Caco-2 (cell line): ENCODE results near the gene RPS15. TPM values are rescaled to one million over a fixed set of nuclear protein-coding genes. Genes with fewer than 3 reads are reported as not detected.

ENCODE experiments used
- BruUV-seq: library from RNA; stranded (reverse); fragments of 400-500 nt; replicated peaks from 2 replicates; lab custom pipeline; 2021; lab: Mats Ljungman, UMichigan
- CTCF ChIA-PET: fragments of 300-600 bp; sonication (Branson Sonifier 250); formaldehyde crosslinking; loops from one replicate; lab custom pipeline; 2022; ENCODE audit warnings: antibody characterized with exemption; lab: Charles Lee
- POLR2A ChIA-PET: fragments of 300-600 bp; sonication (Branson Sonifier 250); formaldehyde crosslinking; loops from one replicate; lab custom pipeline; 2022; ENCODE audit warnings: antibody characterized with exemption; lab: Charles Lee
- DNase-seq, 2 experiments: peaks; one replicate each; pipeline versions ENCODE4 v3.0.0 to v3.0.0-alpha.2; 2020 to 2022
- H3K27me3 ChIP-seq: replicated peaks from 2 replicates; pipeline ENCODE4 v1.6.0; 2011; ENCODE audit warnings: low read length; ENCODE audit not compliant: control insufficient read depth, insufficient read depth
- H3K36me3 ChIP-seq: 2 replicates; pipeline ENCODE4 v1.5.1; 2011; ENCODE audit warnings: low read length; ENCODE audit not compliant: control insufficient read depth, insufficient read depth
- H3K4me1 ChIP-seq: fragments of 250-450 bp; sonication (Bioruptor Pico); 2 replicates; pipeline ENCODE4 v1.5.1; 2020; ENCODE audit warnings: mild to moderate bottlenecking
- H3K4me3 ChIP-seq: 2 replicates; pipeline ENCODE4 v1.5.1; 2011; ENCODE audit warnings: low read depth, mild to moderate bottlenecking, control low read depth, low read length
- H3K9me3 ChIP-seq: fragments of 250-450 bp; sonication (Bioruptor Pico); 2 replicates; pipeline ENCODE4 v1.5.1; 2020; ENCODE audit warnings: mild to moderate bottlenecking, moderate library complexity
- H3K27ac Mint-ChIP-seq: one replicate; pipeline ENCODE4 v1.8.0; 2022; ENCODE audit warnings: mixed read lengths; ENCODE audit not compliant: unreplicated experiment
- H3K27me3 Mint-ChIP-seq: one replicate; pipeline ENCODE4 v1.8.0; 2022; ENCODE audit warnings: mixed read lengths; ENCODE audit not compliant: insufficient read depth, unreplicated experiment
- H3K36me3 Mint-ChIP-seq: one replicate; pipeline ENCODE4 v1.8.0; 2022; ENCODE audit warnings: mild to moderate bottlenecking, mixed read lengths; ENCODE audit not compliant: insufficient read depth, unreplicated experiment
- H3K4me1 Mint-ChIP-seq: one replicate; pipeline ENCODE4 v1.8.0; 2022; ENCODE audit warnings: low read depth, mixed read lengths; ENCODE audit not compliant: unreplicated experiment
- H3K4me3 Mint-ChIP-seq: one replicate; pipeline ENCODE4 v1.8.0; 2022; ENCODE audit warnings: mild to moderate bottlenecking, moderate library complexity, mixed read lengths; ENCODE audit not compliant: unreplicated experiment
- H3K9me3 Mint-ChIP-seq: one replicate; pipeline ENCODE4 v1.8.0; 2022; ENCODE audit warnings: mixed read lengths; ENCODE audit not compliant: unreplicated experiment
- intact Hi-C: fragments of 100-400 bp; cut with micrococcal nuclease; formaldehyde crosslinking; loops from one replicate; pipeline ENCODE4 v1.10.0; 2022; ENCODE audit not compliant: unreplicated experiment
- total RNA-seq: library from RNA; stranded (reverse); gene quantifications from 2 replicates; pipeline ENCODE4 v1.2.3, GENCODE V29; 2022
- TF ChIP-seq, protein P1 (sequence below), 2 experiments: fragments of 200-600 bp in 1 of 2; IDR thresholded peaks; 1 replicate in 1 of 2; 2 replicates in 1 of 2; pipeline versions ENCODE4 v1.5.1 to v1.8.0; 2011 to 2022; ENCODE audit warnings: antibody characterized with exemption in 1 of 2, control low read depth in 1 of 2, inconsistent platforms in 1 of 2, low read depth in 1 of 2, low read length in 1 of 2, mild to moderate bottlenecking in 1 of 2, moderate library complexity in 1 of 2; ENCODE audit not compliant: insufficient read depth in 1 of 2, severe bottlenecking in 1 of 2, unreplicated experiment in 1 of 2

The RPS15 gene
- total RNA-seq, 1 experiment from 2014 or later: 1,192 TPM

DNA sequence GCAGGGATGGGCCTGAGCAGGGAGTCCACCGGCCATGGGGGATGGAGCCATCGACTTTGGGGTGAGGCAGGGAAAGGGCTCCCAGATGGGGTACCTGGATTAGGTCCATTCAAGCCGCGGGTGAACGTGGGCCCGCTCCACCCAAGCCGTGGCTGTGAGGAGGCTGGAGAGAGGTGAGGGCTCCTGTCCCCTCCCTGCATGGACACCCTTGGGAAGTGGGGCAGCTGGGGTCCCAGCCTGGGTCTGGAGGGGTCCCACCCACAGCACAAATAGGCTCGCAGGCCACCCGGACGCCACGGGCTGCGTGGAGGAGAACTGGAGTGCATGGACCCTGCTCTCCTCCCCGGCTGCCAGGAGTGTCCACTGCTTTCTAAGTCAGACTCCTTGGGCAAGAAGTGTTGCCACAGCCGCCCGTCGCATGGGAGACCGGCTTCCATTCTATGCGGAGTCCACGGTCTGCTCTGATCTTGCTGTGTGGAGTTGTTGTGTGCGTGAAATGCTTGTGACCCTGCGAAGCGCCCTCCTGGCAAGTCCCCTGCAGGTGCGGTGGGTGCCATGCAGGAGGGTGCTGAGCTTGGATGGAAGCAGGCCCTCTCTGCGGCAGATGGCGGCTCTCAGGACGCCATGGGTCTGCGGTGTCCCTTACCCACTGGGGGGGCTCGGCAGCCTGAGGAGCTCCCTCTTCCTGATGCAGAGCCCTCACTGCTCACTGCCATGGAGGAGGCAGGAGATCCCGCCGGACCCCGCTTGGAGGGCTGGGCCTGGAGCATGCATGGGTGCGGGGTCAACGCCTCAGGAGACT is 28.8 kb upstream of the RPS15 start:
- Mint-ChIP-seq H3K27me3 (no peaks in the 10 kb centered on the region), H3K36me3 (peaks cover 46% of the 10 kb centered on the region), H3K27ac (peak overlapping the region; percentile 87), H3K4me3 (peak overlapping the region; percentile 82), H3K9me3 (no peaks in the 10 kb centered on the region), H3K4me1 (peaks cover 18% of the 10 kb centered on the region)
- TF ChIP-seq, protein P1, sequence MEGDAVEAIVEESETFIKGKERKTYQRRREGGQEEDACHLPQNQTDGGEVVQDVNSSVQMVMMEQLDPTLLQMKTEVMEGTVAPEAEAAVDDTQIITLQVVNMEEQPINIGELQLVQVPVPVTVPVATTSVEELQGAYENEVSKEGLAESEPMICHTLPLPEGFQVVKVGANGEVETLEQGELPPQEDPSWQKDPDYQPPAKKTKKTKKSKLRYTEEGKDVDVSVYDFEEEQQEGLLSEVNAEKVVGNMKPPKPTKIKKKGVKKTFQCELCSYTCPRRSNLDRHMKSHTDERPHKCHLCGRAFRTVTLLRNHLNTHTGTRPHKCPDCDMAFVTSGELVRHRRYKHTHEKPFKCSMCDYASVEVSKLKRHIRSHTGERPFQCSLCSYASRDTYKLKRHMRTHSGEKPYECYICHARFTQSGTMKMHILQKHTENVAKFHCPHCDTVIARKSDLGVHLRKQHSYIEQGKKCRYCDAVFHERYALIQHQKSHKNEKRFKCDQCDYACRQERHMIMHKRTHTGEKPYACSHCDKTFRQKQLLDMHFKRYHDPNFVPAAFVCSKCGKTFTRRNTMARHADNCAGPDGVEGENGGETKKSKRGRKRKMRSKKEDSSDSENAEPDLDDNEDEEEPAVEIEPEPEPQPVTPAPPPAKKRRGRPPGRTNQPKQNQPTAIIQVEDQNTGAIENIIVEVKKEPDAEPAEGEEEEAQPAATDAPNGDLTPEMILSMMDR (IDR thresholded peaks at IDR 0.05; ENCODE audit: insufficient read depth in 1 of 2, low read depth in 1 of 2, low read length in 1 of 2, severe bottlenecking in 1 of 2, unreplicated experiment in 1 of 2): no peak
- BruUV-seq: TSS peak; percentile 33
- ChIA-PET CTCF (no interaction called here), POLR2A (no interaction called here)
- Histone ChIP-seq H3K4me1 (peaks cover 19% of the 10 kb centered on the region; the same call in 1 of the 2 replicates), H3K27me3 (no peaks in the 10 kb centered on the region), H3K4me3 (peak overlapping the region; percentile 84), H3K36me3 (peaks cover 1% of the 10 kb centered on the region; the same call in 1 of the 2 replicates), H3K9me3 (no peaks in the 10 kb centered on the region)
- DNase-seq: no peak
- intact Hi-C loops: loop anchor here (5.0 kb wide), 1 partner anchor 63 kb away; no protein-coding TSS in a partner anchor

DNA sequence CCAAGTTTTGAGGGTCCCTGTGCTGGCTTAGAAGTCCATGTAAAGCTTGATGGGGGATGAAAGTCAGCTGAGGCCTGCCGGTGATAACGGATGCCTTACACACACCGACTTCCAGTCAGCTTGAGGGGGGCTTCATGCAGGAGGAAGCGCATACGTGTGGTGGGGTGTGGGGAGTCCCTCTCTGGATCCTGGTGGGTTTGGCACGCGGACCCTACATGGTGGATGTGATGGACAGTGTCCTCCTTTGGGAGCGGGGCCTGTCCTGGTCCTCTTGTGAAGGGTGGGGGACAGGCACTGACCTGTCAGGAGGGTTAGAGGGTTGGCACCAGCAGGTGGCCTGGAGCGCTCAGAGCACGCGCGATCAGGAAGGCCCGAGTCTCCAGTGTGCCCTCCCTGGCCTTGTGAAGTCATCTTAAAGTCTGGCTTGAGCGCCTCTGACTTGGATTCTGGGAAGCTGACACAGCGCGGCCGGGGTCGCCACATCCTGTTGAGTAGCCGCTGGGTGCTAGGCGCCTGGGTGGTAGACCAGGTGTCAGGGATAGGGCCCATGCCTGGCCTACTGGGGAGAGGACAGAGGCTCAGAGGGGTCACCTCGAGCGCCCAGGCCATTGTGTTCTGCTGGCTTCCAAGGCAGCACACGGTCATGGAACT is 27.9 kb upstream of the RPS15 start:
- CTCF ChIA-PET: no interaction called here
- Histone ChIP-seq H3K4me1 (peaks cover 25% of the 10 kb centered on the region; the same call in 1 of the 2 replicates), H3K27me3 (no peaks in the 10 kb centered on the region), H3K9me3 (no peaks in the 10 kb centered on the region), H3K4me3 (no peak overlapping the region), H3K36me3 (peaks cover 1% of the 10 kb centered on the region; the same call in 1 of the 2 replicates)
- TSS peak; percentile 3 for BruUV-seq
- Mint-ChIP-seq H3K36me3 (peaks cover 54% of the 10 kb centered on the region), H3K27me3 (no peaks in the 10 kb centered on the region), H3K4me3 (no peak overlapping the region), H3K27ac (peak overlapping the region; percentile 87), H3K4me1 (peaks cover 23% of the 10 kb centered on the region), H3K9me3 (no peaks in the 10 kb centered on the region)
- POLR2A ChIA-PET: no interaction called here
- intact Hi-C loops: no loop called here
- no peak for DNase-seq
- TF ChIP-seq, protein P1 (IDR thresholded peaks at IDR 0.05; ENCODE audit: insufficient read depth in 1 of 2, low read depth in 1 of 2, low read length in 1 of 2, severe bottlenecking in 1 of 2, unreplicated experiment in 1 of 2): no peak

DNA sequence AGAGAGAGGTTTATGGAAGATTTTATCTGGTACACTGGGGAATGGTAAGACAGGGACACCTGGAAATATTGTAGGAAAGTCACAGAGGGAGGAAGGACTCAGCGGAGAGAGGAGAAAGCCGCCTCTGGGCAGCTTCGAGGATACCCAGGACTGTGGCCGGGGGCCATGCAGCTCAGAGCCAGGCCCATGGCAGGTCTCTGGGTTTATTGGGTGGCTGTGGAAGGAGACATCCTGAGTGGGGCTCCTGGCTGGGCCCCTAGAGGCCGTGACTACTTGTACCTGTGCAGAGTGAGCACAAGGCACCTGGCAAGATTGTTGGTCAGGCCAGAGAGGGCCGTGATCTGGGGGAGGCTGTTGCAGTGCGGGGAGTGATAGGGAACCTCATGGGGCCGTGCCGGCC is 27.4 kb upstream of the RPS15 start:
- Mint-ChIP-seq H3K36me3 (peaks cover 59% of the 10 kb centered on the region), H3K9me3 (no peaks in the 10 kb centered on the region), H3K27ac (peak overlapping the region; percentile 87), H3K27me3 (no peaks in the 10 kb centered on the region), H3K4me1 (peaks cover 25% of the 10 kb centered on the region), H3K4me3 (no peak overlapping the region)
- no TSS peak for BruUV-seq
- TF ChIP-seq, protein P1 (IDR thresholded peaks at IDR 0.05; ENCODE audit: insufficient read depth in 1 of 2, low read depth in 1 of 2, low read length in 1 of 2, severe bottlenecking in 1 of 2, unreplicated experiment in 1 of 2): no peak
- peaks cover 1% of the 10 kb centered on the region; the same call in 1 of the 2 replicates for H3K36me3 ChIP-seq
- no peak overlapping the region for H3K4me3 ChIP-seq
- peaks cover 30% of the 10 kb centered on the region for H3K4me1 ChIP-seq
- H3K9me3 ChIP-seq: no peaks in the 10 kb centered on the region
- no peak for DNase-seq
- ChIA-PET POLR2A (no interaction called here), CTCF (no interaction called here)
- intact Hi-C loops: no loop called here
- no peaks in the 10 kb centered on the region for H3K27me3 ChIP-seq
